Testis (tissue), 2 donors: ENCODE data around the gene WNK2.

Source experiments
- CTCF ChIP-seq, 3 experiments: fragments of 450-650 bp in 2 of 3; fragments of 200-600 bp in 1 of 3; sonication (generic) in 1 of 3; IDR thresholded peaks; one replicate each; pipeline ENCODE4 v1.5.1; 2016 to 2019; ENCODE audit warnings: antibody characterized with exemption in 3 of 3, mild to moderate bottlenecking in 2 of 3, moderate library complexity in 1 of 3
- POLR2A ChIP-seq: fragments of 450-650 bp; IDR thresholded peaks from one replicate; pipeline ENCODE4 v1.6.1; 2017; ENCODE audit warnings: antibody characterized with exemption, mild to moderate bottlenecking, moderate library complexity

- TF ChIP-seq CTCF (IDR thresholded peaks at IDR 0.05) (no peak), POLR2A (no peak)
Measured at GRCh38 chr9:93167185-93167584, 16.8 kb upstream of the WNK2 start.
